ENCODE results near the gene LPCAT3.

Gene LPCAT3

GRCh38 chr12:7001921-7002591 lies 16.2 kb downstream of the LPCAT3 start:
- DNase-seq (ENCODE audit: low read depth) = no peak
- H3K4me3 ChIP-seq (ENCODE audit: control insufficient read depth, low read depth, low read length) = no peak overlapping the region
- TF ChIP-seq, protein P1, sequence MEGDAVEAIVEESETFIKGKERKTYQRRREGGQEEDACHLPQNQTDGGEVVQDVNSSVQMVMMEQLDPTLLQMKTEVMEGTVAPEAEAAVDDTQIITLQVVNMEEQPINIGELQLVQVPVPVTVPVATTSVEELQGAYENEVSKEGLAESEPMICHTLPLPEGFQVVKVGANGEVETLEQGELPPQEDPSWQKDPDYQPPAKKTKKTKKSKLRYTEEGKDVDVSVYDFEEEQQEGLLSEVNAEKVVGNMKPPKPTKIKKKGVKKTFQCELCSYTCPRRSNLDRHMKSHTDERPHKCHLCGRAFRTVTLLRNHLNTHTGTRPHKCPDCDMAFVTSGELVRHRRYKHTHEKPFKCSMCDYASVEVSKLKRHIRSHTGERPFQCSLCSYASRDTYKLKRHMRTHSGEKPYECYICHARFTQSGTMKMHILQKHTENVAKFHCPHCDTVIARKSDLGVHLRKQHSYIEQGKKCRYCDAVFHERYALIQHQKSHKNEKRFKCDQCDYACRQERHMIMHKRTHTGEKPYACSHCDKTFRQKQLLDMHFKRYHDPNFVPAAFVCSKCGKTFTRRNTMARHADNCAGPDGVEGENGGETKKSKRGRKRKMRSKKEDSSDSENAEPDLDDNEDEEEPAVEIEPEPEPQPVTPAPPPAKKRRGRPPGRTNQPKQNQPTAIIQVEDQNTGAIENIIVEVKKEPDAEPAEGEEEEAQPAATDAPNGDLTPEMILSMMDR (conservative IDR thresholded peaks at IDR 0.05; ENCODE audit: control insufficient read depth, insufficient read depth, low read depth, low read length) = no peak

DNA sequence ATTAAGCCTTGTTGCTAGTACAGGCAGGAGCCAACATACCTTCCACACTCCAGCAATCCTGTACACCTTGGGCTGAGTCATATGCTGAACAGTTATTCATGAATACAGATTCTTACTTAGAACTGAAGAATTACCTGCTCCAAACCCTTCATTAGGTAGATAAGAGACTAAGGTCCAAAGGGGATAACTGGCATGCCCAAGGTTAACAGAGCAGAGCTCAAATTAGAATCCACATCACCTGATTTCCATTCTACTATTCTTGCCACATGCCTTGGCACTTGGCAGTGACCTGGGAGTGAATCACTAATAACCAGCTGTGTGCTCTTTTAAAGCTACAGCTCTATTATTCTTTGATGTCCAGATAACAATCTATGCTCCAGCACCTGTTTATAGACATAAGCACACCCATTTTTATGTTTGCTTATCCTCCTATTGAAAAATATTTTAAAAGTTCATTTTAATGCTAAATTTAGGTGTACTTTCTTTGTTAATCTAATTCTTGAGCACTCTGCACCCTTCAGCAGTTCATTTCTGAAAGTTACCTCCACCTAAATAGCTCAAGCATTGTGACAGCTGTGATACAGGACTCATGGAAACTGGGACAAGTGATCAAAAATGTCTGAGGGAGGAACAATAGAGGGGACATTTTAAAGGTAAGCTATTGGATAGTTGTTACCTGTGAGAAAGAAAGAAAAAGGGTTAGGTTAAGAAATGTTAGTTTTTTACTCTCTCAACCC lies 19.4 kb downstream of the LPCAT3 start:
- peak; percentile 40 for DNase-seq (ENCODE audit: low read depth)
- TF ChIP-seq, protein P1 (conservative IDR thresholded peaks at IDR 0.05; ENCODE audit: control insufficient read depth, insufficient read depth, low read depth, low read length) = no peak
- H3K4me3 ChIP-seq (ENCODE audit: control insufficient read depth, low read depth, low read length) = no peak overlapping the region

DNA sequence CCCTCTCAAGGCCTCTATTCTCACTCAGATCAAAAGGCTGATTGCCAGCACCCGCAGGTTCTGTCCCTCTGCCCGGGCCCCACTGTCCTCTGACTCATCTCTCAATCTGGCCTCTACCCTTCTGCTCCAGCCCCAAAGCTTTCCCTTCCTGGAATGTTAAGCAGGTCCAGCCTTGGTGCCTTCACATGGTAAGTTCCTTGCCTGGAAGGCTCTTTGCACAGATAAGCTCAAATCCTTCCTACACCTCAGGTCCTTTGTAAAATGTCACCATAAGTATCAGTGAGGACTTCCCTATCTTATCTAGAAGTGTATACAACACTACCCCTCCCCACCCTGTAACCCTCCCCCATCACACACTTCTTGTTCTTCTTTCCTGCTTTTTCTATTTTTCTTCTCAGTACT lies 22.2 kb downstream of the LPCAT3 start:
- H3K4me3 ChIP-seq (ENCODE audit: control insufficient read depth, low read depth, low read length) = no peak overlapping the region
- DNase-seq (ENCODE audit: low read depth) = peak; percentile 76
- TF ChIP-seq, protein P1 (conservative IDR thresholded peaks at IDR 0.05; ENCODE audit: control insufficient read depth, insufficient read depth, low read depth, low read length) = no peak

- TF ChIP-seq, protein P1 (conservative IDR thresholded peaks at IDR 0.05; ENCODE audit: control insufficient read depth, insufficient read depth, low read depth, low read length) = no peak
- DNase-seq (ENCODE audit: low read depth) = no peak
- H3K4me3 ChIP-seq (ENCODE audit: control insufficient read depth, low read depth, low read length) = no peak overlapping the region
Observed at GRCh38 chr12:6987956-6988553, 30.2 kb downstream of the LPCAT3 start.

DNA sequence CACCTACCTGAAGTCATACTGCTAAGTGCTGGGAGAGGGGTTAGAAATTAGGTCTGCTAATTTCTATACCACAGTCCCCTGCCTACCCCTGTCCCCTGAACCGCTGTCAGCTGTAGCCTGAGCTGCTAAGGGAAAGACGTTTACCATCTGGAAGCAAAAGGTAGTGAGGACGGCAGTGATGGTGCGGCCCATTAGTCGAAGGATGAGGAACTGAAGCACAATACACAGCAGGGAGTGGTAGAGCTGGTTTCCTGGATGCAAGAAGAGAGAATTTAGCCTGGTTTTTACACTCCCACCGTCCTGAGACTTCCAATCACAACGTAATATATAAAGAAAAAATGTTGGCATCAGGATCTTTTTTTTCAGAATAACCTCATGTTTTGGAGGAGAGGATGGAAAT lies 35.7 kb downstream of the LPCAT3 start:
- DNase-seq (ENCODE audit: low read depth) = no peak
- TF ChIP-seq, protein P1 (conservative IDR thresholded peaks at IDR 0.05; ENCODE audit: control insufficient read depth, insufficient read depth, low read depth, low read length) = no peak
- H3K4me3 ChIP-seq (ENCODE audit: control insufficient read depth, low read depth, low read length) = no peak overlapping the region

DNA sequence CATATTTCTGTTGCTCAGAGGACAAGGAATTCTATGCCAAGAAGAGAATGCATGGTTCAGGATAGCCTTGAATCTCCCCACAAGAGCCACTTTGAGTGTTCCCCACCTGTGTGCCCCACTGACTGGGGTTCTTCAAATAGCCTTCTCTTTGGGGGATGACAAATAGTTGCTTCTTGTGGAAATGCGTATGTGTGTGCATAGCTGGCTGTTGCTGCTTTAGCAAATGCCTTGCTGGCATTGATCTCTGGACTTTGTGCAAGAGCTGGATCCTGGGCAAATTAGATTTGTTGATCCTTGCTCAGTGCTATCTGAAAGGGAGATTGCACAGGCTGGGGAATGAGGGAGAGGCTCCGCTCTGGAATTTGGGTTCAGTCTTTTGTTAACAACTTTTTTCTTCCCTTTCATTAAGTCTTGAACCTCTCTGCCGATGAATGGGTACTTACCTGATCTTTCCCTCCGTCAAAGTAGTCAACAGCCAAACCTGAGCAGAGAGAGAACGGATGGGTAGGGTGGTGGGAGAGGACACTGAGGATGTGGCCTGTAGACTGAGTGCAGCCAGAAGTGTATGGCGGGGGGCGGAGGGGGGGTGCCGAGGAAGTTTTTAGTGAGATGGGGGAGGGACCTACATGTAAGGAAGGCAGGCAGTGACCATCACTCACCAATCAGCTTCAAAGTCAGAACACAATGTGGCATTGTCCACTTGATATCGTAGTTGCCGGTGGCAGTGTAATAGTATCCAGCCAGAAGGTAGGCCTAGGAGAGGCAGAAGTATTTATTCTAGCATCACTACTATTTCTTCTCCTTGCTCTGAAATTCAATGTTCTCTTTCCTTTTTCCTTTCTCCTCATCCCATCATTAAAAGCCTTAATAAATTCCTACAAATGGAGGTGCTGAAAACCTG lies 36.9 kb downstream of the LPCAT3 start:
- no peak for DNase-seq (ENCODE audit: low read depth)
- H3K4me3 ChIP-seq (ENCODE audit: control insufficient read depth, low read depth, low read length) = no peak overlapping the region
- TF ChIP-seq, protein P1 (conservative IDR thresholded peaks at IDR 0.05; ENCODE audit: control insufficient read depth, insufficient read depth, low read depth, low read length) = no peak
